Uterus (tissue), 4 donors: ENCODE measurements around the gene SEMA3B. TPM values are rescaled to one million over a fixed set of nuclear protein-coding genes. Genes with fewer than 3 reads are reported as not detected.
"Not testable (repeated sequence)": the region's sequence is repeated elsewhere in the genome, so short reads cannot be mapped to it uniquely, and the experiment has no call there.

Experiments used
- DNase-seq, 2 donors: peaks; one replicate each; pipeline ENCODE4 v3.0.0-alpha.2; 2019 to 2020
- H3K27ac ChIP-seq, 2 donors: fragments of 200-600 bp; sonication (generic); 1 replicate in 1 of 2; 2 replicates in 1 of 2; pipeline ENCODE4 v1.5.1; 2016 to 2018
- H3K27me3 ChIP-seq, 2 donors: fragments of 200-600 bp; sonication (generic); one replicate each; pipeline ENCODE4 v1.5.1; 2018 to 2019; ENCODE audit warnings: control low read depth in 1 of 2
- H3K36me3 ChIP-seq, 2 donors: fragments of 200-600 bp; sonication (generic); one replicate each; pipeline ENCODE4 v1.5.1; 2019; ENCODE audit warnings: control low read depth in 1 of 2
- H3K4me1 ChIP-seq, 2 donors: fragments of 200-600 bp; sonication (generic); one replicate each; pipeline ENCODE4 v1.5.1; 2018 to 2019; ENCODE audit warnings: control low read depth in 1 of 2
- H3K4me3 ChIP-seq, 2 donors: fragments of 200-600 bp; sonication (generic); 1 replicate in 1 of 2; 2 replicates in 1 of 2; pipeline ENCODE4 v1.5.1; 2018 to 2019; ENCODE audit warnings: mild to moderate bottlenecking in 1 of 2
- H3K9me3 ChIP-seq, 2 donors: fragments of 200-600 bp; sonication (generic); one replicate each; pipeline ENCODE4 v1.5.1; 2019; ENCODE audit warnings: control low read depth in 1 of 2
- POLR2A ChIP-seq, 2 donors: fragments of 450-650 bp; IDR thresholded peaks; one replicate each; pipeline ENCODE4 v1.6.1; 2016; ENCODE audit warnings: antibody characterized with exemption in 2 of 2, mild to moderate bottlenecking in 1 of 2, moderate library complexity in 1 of 2
- intact Hi-C: fragments of 100-400 bp; cut with DNase I; formaldehyde crosslinking; loops from one replicate; pipeline ENCODE4 v1.15.1; 2023; ENCODE audit warnings: low total_unique reads
- total RNA-seq, 4 donors: library from RNA; depleted of rRNA in 3 of 4; stranded (reverse); fragments of >200 nt in 3 of 4; gene quantifications; one replicate each; pipeline versions ENCODE4 v1.1.0 to v1.2.4, GENCODE V29; 2014 to 2023
- TF ChIP-seq, protein P1 (sequence below), 4 experiments: fragments of 200-600 bp in 2 of 4; fragments of 450-650 bp in 2 of 4; sonication (generic) in 2 of 4; IDR thresholded peaks; one replicate each; pipeline ENCODE4 v1.5.1; 2016 to 2019; ENCODE audit warnings: antibody characterized with exemption in 4 of 4, mild to moderate bottlenecking in 2 of 4, moderate library complexity in 1 of 4
- donor health status: DM: yes; HTN: yes; CAD: no.

Gene SEMA3B
- total RNA-seq, 4 donors from 2014 or later = 24.1 to 113 (median 77.2) TPM

GRCh38 chr3:50242381-50242770 is 26.6 kb upstream of the SEMA3B start:
- Histone ChIP-seq H3K27me3 (no peaks in the 10 kb centered on the region), H3K9me3 (no peaks in the 10 kb centered on the region), H3K4me3 (no peak overlapping the region), H3K27ac (peak overlapping the region; percentile 67 to 99), H3K36me3 (no peaks in the 10 kb centered on the region), H3K4me1 (peaks cover 6 to 65% of the 10 kb centered on the region in 2 donors)
- TF ChIP-seq POLR2A (IDR thresholded peaks at IDR 0.05) = no peak
- DNase-seq = no peak
- intact Hi-C loops = no loop called here

GRCh38 chr3:50242851-50243542 is 25.9 kb upstream of the SEMA3B start:
- peak in 1 of 2 donors; percentile 58 for DNase-seq
- Histone ChIP-seq H3K36me3 (no peaks in the 10 kb centered on the region), H3K27ac (peak overlapping the region; percentile 67 to 99), H3K9me3 (no peaks in the 10 kb centered on the region), H3K27me3 (no peaks in the 10 kb centered on the region), H3K4me3 (no peak overlapping the region), H3K4me1 (peaks cover 6 to 65% of the 10 kb centered on the region in 2 donors)
- intact Hi-C loops = no loop called here
- TF ChIP-seq, protein P1, sequence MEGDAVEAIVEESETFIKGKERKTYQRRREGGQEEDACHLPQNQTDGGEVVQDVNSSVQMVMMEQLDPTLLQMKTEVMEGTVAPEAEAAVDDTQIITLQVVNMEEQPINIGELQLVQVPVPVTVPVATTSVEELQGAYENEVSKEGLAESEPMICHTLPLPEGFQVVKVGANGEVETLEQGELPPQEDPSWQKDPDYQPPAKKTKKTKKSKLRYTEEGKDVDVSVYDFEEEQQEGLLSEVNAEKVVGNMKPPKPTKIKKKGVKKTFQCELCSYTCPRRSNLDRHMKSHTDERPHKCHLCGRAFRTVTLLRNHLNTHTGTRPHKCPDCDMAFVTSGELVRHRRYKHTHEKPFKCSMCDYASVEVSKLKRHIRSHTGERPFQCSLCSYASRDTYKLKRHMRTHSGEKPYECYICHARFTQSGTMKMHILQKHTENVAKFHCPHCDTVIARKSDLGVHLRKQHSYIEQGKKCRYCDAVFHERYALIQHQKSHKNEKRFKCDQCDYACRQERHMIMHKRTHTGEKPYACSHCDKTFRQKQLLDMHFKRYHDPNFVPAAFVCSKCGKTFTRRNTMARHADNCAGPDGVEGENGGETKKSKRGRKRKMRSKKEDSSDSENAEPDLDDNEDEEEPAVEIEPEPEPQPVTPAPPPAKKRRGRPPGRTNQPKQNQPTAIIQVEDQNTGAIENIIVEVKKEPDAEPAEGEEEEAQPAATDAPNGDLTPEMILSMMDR (IDR thresholded peaks at IDR 0.05) = no peak
- TF ChIP-seq POLR2A (IDR thresholded peaks at IDR 0.05) = no peak

GRCh38 chr3:50243543-50243895 is 25.4 kb upstream of the SEMA3B start:
- DNase-seq = no peak
- Histone ChIP-seq H3K36me3 (no peaks in the 10 kb centered on the region), H3K4me3 (no peak overlapping the region), H3K27ac (peak overlapping the region; percentile 67 to 99), H3K4me1 (peaks cover 6 to 65% of the 10 kb centered on the region in 2 donors), H3K9me3 (no peaks in the 10 kb centered on the region), H3K27me3 (no peaks in the 10 kb centered on the region)
- intact Hi-C loops = no loop called here
- TF ChIP-seq, protein P1 (IDR thresholded peaks at IDR 0.05) = no peak
- TF ChIP-seq POLR2A (IDR thresholded peaks at IDR 0.05) = no peak

- DNase-seq, H3K27me3 ChIP-seq, intact Hi-C loops, H3K36me3 ChIP-seq, H3K4me3 ChIP-seq, H3K9me3 ChIP-seq: not testable (repeated sequence)
- Histone ChIP-seq H3K4me1 (peaks cover under 1 to 62% of the 10 kb centered on the region in 2 donors), H3K27ac (peak overlapping the region; percentile 81 to 99)
These were observed 24.1 kb upstream of the SEMA3B start for GRCh38 chr3:50244813-50245212.

DNA sequence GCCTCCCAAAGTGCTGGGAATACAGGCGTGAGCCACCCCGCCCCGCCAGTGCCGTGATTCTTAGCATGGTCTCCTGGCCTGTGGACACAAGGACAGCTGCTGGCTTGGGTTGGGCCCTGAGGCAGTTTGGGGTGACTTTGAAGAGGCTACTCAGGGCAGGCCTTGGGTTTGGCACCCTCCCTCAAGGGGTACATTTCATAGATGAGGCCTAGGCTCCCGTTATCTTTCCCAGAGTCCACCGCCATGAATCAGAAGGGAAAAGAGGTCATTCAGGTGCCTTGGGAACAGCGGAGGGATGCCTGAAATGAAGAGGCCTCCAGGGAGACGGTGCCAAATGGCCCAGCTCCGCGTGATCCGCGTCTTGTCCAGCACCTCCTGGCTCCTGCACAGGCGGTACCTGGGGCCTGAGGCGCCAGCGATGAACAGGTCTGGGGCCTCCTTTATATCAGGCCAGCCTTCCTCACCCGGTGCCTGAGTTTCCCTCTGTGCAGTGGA is 23.6 kb upstream of the SEMA3B start:
- intact Hi-C loops = no loop called here
- Histone ChIP-seq H3K4me1 (peaks cover 0 to 61% of the 10 kb centered on the region in 2 donors), H3K27ac (peak overlapping the region; percentile 81 to 99), H3K9me3 (no peaks in the 10 kb centered on the region), H3K27me3 (no peaks in the 10 kb centered on the region), H3K4me3 (peak overlapping the region in 1 of 2 donors; percentile 31), H3K36me3 (no peaks in the 10 kb centered on the region)
- TF ChIP-seq, protein P1 (IDR thresholded peaks at IDR 0.05) = no peak
- TF ChIP-seq POLR2A (IDR thresholded peaks at IDR 0.05) = no peak
- DNase-seq = no peak

DNA sequence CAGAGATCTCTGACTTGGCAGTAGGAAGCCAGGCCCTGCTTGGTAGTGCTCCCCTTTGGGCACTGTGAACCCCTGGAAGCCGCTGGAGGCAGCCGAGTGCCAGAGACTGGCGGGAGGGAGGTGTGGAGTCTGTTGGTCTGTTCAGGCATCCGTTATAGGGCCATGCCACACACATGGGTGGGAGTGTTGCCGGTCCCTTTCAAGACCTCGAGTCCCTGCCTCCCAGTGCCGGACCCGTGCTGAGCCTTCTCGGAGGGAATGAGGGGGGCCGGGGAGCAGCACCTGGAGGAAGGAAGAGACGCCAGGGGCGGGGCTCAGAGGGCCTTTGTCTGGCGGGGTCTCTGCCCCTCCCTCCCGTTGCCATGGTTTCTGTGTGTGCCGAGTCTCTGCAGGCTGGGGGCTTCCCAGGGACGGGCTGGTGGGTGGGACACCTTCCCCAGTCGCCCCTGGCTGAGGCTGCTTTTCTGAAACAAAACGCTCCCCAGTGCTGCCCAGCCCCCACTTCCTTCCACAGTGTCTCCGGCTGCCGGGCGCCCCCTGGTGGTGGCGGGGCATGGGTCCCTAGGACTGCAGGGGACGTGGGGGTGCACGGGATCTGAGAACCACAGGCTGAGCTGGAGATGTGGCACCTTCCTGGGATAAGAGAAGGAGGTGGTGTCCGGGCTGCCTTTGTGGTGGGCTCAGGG is 23.0 kb upstream of the SEMA3B start:
- TF ChIP-seq POLR2A (IDR thresholded peaks at IDR 0.05) = no peak
- TF ChIP-seq, protein P1 (IDR thresholded peaks at IDR 0.05) = peak; percentile 97 to 98 (median 98)
- Histone ChIP-seq H3K27ac (peak overlapping the region; percentile 81 to 99), H3K4me1 (peaks cover 0 to 65% of the 10 kb centered on the region in 2 donors), H3K9me3 (no peaks in the 10 kb centered on the region), H3K36me3 (no peaks in the 10 kb centered on the region), H3K4me3 (peak overlapping the region; percentile 31 to 37), H3K27me3 (no peaks in the 10 kb centered on the region)
- peak; percentile 90 to 92 for DNase-seq
- intact Hi-C loops = no loop called here
